ENCODE results near the gene PCMTD2. TPM values are rescaled to one million over a fixed set of nuclear protein-coding genes. Genes with fewer than 3 reads are reported as not detected.

PCMTD2 gene
- total and polyA plus RNA-seq, 2 donors from 2014 or later: 25.0 to 53.8 TPM

DNA sequence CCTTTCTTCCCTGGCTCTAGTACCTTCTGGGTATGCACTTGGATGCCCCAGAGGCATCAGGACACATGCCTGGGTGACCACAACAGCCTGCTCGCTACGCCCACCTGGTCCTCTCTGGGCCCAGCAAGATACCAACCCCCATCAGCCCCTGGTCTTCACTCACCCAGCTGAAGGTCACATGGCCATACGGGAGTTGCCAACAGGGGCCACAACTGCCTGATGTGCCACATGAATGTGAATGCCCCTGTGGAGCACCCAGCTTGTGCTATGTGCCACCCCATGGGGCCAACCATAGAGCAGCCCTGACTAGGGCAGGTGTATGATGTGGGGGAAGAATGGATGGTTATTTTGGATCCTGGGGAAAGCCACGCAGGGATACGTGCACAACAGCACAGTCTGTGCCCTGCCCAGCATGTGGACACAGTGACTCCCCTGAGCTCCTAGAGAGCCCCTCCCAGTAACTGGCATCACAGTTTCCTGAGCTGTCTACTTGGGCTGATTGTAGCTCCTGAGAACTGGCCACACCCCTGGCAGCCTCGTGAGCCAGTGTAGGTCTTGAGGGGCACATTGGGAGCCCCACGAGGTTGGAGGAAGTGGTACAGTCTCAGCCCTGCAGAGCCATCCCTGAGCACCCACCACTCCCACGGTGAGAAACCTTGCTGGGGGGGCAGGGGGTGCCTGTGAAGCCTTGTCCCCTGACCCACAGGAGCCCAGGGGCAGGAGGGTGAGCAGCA lies 10.5 kb upstream of the PCMTD2 start:
- no peak overlapping the region for H3K27ac ChIP-seq (ENCODE audit: low read depth in 2 of 2, low read length in 2 of 2)
- FAIRE-seq: no peak

DNA sequence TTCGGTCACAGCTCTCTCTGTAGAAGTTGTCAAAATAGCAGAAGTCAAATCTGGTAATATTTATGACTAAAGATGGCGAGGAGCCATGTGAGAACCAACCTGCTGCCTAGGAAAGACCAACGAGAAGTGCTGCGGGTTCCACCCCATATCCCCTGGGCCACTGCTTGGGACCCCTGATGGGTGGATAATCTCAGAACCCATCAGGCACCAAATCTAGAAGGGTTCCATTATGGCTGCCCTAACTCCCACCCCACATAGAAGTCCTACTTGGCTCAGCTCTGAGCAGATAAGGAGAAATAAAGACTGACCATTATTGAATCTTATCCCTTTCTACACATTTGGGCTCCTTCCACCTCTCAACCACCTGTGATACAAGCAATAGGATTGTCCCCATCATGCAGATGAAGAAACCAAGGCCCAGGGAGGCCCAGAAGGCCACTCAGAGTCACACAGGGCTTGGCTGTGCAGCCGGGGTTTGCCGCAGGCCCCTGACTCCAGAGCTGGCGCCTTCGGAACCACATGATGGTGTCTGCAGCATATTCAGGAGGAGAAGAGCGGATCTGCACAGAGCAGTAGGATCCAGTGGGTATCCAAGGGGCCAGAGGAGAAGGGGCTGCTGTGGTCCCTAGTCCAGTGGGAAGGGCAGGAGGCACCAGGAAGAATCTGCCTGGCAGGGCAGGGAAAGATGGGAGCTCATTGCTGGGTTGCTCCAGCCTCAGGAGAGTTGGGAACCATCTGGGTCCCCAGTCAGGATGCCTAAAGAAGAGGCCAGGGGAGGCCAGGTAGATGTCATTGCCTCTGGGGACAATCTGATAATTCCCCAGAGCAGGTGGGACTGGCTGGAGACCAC lies 9.6 kb upstream of the PCMTD2 start:
- TF ChIP-seq, protein P1, sequence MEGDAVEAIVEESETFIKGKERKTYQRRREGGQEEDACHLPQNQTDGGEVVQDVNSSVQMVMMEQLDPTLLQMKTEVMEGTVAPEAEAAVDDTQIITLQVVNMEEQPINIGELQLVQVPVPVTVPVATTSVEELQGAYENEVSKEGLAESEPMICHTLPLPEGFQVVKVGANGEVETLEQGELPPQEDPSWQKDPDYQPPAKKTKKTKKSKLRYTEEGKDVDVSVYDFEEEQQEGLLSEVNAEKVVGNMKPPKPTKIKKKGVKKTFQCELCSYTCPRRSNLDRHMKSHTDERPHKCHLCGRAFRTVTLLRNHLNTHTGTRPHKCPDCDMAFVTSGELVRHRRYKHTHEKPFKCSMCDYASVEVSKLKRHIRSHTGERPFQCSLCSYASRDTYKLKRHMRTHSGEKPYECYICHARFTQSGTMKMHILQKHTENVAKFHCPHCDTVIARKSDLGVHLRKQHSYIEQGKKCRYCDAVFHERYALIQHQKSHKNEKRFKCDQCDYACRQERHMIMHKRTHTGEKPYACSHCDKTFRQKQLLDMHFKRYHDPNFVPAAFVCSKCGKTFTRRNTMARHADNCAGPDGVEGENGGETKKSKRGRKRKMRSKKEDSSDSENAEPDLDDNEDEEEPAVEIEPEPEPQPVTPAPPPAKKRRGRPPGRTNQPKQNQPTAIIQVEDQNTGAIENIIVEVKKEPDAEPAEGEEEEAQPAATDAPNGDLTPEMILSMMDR (IDR thresholded peaks at IDR 0.05; ENCODE audit: borderline replicate concordance, extremely low read depth, insufficient read depth): no peak
- H3K9ac ChIP-seq (ENCODE audit: low read length in 3 of 3): no peak overlapping the region
- FAIRE-seq: no peak

More for the DNA sequence above, 10.5 kb upstream of the PCMTD2 start:
- intact Hi-C loops (cut with DNase I): no loop called here
- no peaks in the 10 kb centered on the region for H3K27me3 ChIP-seq (ENCODE audit: control insufficient read depth, insufficient read depth, low read length)
- no peaks in the 10 kb centered on the region for H3K4me1 ChIP-seq (ENCODE audit: control insufficient read depth in 2 of 3, insufficient read depth in 2 of 3, low read depth in 1 of 3, low read length in 3 of 3)
- H3K9me3 ChIP-seq (ENCODE audit: control insufficient read depth in 2 of 3, insufficient read depth in 1 of 3, low read length in 3 of 3): no peaks in the 10 kb centered on the region
- no peak overlapping the region for H3K9ac ChIP-seq (ENCODE audit: low read length in 3 of 3)
- no peak overlapping the region for H3K4me3 ChIP-seq (ENCODE audit: low read length in 3 of 3)
- TF ChIP-seq, protein P1 (IDR thresholded peaks at IDR 0.05; ENCODE audit: borderline replicate concordance, extremely low read depth, insufficient read depth): no peak
- DNase-seq: peak in 1 of 5 donors; percentile 33
- no peaks in the 10 kb centered on the region for H3K36me3 ChIP-seq (ENCODE audit: control insufficient read depth in 2 of 3, insufficient read depth in 3 of 3, low read length in 3 of 3)

DNA sequence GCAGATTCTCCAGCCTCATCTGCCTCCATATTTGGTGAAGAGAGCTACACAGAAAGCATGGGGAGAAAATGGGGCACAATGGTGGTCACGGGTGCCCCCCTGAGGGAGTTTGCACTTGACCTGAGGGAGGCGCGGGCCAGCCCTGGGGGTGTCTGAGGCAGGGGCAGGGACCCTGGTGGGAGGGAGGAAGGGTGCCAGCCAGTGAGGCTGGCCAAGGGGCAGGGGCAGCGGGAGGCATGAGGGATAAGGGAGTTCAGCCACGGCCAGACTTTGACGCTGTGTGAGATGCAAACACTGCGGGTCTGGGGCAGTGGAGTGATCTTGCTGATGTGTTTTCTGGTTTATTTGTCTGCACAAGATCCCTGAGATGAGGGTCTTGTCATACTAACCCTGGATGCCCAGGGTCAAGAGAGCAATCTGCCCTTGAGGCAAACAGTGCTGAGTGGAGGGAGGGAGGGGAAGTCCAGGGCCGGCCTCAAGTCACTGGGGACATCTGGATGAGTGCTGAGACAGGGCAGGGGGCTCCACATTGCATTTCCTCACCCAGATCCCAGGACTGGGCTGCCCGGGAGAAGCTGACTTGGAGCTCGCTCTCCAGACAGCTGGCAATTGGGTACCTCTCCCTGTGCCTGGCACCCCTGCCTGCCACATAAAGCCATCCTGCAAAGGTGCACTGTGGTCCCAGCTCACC lies 8.8 kb upstream of the PCMTD2 start:
- H3K4me1 ChIP-seq (ENCODE audit: control insufficient read depth in 2 of 3, insufficient read depth in 2 of 3, low read depth in 1 of 3, low read length in 3 of 3): no peaks in the 10 kb centered on the region
- H3K36me3 ChIP-seq (ENCODE audit: control insufficient read depth in 2 of 3, insufficient read depth in 3 of 3, low read length in 3 of 3): no peaks in the 10 kb centered on the region
- intact Hi-C loops (cut with DNase I): no loop called here
- no peak overlapping the region for H3K4me3 ChIP-seq (ENCODE audit: low read length in 3 of 3)
- H3K9ac ChIP-seq (ENCODE audit: low read length in 3 of 3): no peak overlapping the region
- no peaks in the 10 kb centered on the region for H3K27me3 ChIP-seq (ENCODE audit: control insufficient read depth, insufficient read depth, low read length)
- no peak overlapping the region for H3K27ac ChIP-seq (ENCODE audit: low read depth in 2 of 2, low read length in 2 of 2)
- DNase-seq (peak in 1 of 5 donors; percentile 61), FAIRE-seq (no peak)
- TF ChIP-seq, protein P1 (IDR thresholded peaks at IDR 0.05; ENCODE audit: borderline replicate concordance, extremely low read depth, insufficient read depth): no peak
- H3K9me3 ChIP-seq (ENCODE audit: control insufficient read depth in 2 of 3, insufficient read depth in 1 of 3, low read length in 3 of 3): no peaks in the 10 kb centered on the region

More for the DNA sequence above, 9.6 kb upstream of the PCMTD2 start:
- no peaks in the 10 kb centered on the region for H3K4me1 ChIP-seq (ENCODE audit: control insufficient read depth in 2 of 3, insufficient read depth in 2 of 3, low read depth in 1 of 3, low read length in 3 of 3)
- DNase-seq: peak in 1 of 5 donors; percentile 46
- H3K27ac ChIP-seq (ENCODE audit: low read depth in 2 of 2, low read length in 2 of 2): no peak overlapping the region
- H3K4me3 ChIP-seq (ENCODE audit: low read length in 3 of 3): no peak overlapping the region
- no peaks in the 10 kb centered on the region for H3K36me3 ChIP-seq (ENCODE audit: control insufficient read depth in 2 of 3, insufficient read depth in 3 of 3, low read length in 3 of 3)
- no peaks in the 10 kb centered on the region for H3K27me3 ChIP-seq (ENCODE audit: control insufficient read depth, insufficient read depth, low read length)
- intact Hi-C loops (cut with DNase I): no loop called here
- no peaks in the 10 kb centered on the region for H3K9me3 ChIP-seq (ENCODE audit: control insufficient read depth in 2 of 3, insufficient read depth in 1 of 3, low read length in 3 of 3)

Measured in kidney (tissue), 14 donors.